Ishikawa (cell line): ENCODE measurements around the gene ALDH16A1.

ENCODE experiments used
- CREB1 ChIP-seq: IDR thresholded peaks from 2 replicates; pipeline ENCODE4 v1.6.1; 2012; ENCODE audit warnings: low read depth
- EGR1 ChIP-seq: IDR thresholded peaks from 2 replicates; pipeline ENCODE4 v1.6.1; 2012
- EP300 ChIP-seq: IDR thresholded peaks from 2 replicates; pipeline ENCODE4 v1.6.1; 2012; ENCODE audit warnings: borderline replicate concordance
- FOXM1 ChIP-seq: IDR thresholded peaks from 2 replicates; pipeline ENCODE4 v1.6.1; 2012; ENCODE audit warnings: low read depth, borderline replicate concordance
- RAD21 ChIP-seq: IDR thresholded peaks from 2 replicates; pipeline ENCODE4 v1.6.1; 2012; ENCODE audit warnings: low read depth
- REST ChIP-seq: IDR thresholded peaks from 2 replicates; pipeline ENCODE4 v1.6.1; 2012; ENCODE audit warnings: low read depth, mild to moderate bottlenecking
- TAF1 ChIP-seq: IDR thresholded peaks from 2 replicates; pipeline ENCODE4 v1.6.1; 2012; ENCODE audit warnings: low read depth, mild to moderate bottlenecking
- TCF12 ChIP-seq: IDR thresholded peaks from 2 replicates; pipeline ENCODE4 v1.6.1; 2012; ENCODE audit warnings: low read depth
- YY1 ChIP-seq: IDR thresholded peaks from 2 replicates; pipeline ENCODE4 v1.6.1; 2012; ENCODE audit warnings: low read depth
- TF ChIP-seq, protein P1 (sequence below): IDR thresholded peaks from 2 replicates; pipeline ENCODE4 v1.6.1; 2012

- TF ChIP-seq EP300 (no peak), YY1 (no peak), REST (no peak), TAF1 (no peak), TCF12 (no peak), RAD21 (no peak), FOXM1 (no peak), EGR1 (no peak), CREB1 (no peak)
- TF ChIP-seq, protein P1, sequence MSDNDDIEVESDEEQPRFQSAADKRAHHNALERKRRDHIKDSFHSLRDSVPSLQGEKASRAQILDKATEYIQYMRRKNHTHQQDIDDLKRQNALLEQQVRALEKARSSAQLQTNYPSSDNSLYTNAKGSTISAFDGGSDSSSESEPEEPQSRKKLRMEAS: no peak
These were observed 34.5 kb upstream of the ALDH16A1 start for GRCh38 chr19:49418511-49418910.
